SJCRH30 (cell line): ENCODE data around the gene KMO. TPM values are rescaled to one million over a fixed set of nuclear protein-coding genes. Genes with fewer than 3 reads are reported as not detected.

Experiments used
- DNase-seq, 2 experiments: peaks; one replicate each; pipeline ENCODE4 v3.0.0-alpha.2; 2015 to 2020
- H3K27ac ChIP-seq: fragments of 250-450 bp; sonication (Bioruptor Pico); 2 replicates; pipeline ENCODE4 v1.5.1; 2020; ENCODE audit warnings: mild to moderate bottlenecking, moderate library complexity
- H3K27me3 ChIP-seq: fragments of 250-450 bp; sonication (Bioruptor Pico); 2 replicates; pipeline ENCODE4 v1.5.1; 2020; ENCODE audit warnings: mild to moderate bottlenecking, moderate library complexity
- H3K36me3 ChIP-seq: fragments of 250-450 bp; sonication (Bioruptor Pico); 2 replicates; pipeline ENCODE4 v1.5.1; 2020; ENCODE audit warnings: mild to moderate bottlenecking, moderate library complexity
- H3K4me1 ChIP-seq: fragments of 250-450 bp; sonication (Bioruptor Pico); 2 replicates; pipeline ENCODE4 v1.5.1; 2020; ENCODE audit warnings: mild to moderate bottlenecking, moderate library complexity
- H3K4me3 ChIP-seq: fragments of 250-450 bp; sonication (Bioruptor Pico); 2 replicates; pipeline ENCODE4 v1.5.1; 2020; ENCODE audit warnings: mild to moderate bottlenecking, moderate library complexity
- H3K9me3 ChIP-seq: fragments of 250-450 bp; sonication (Bioruptor Pico); replicated peaks from 2 replicates; pipeline ENCODE4 v1.5.1; 2020; ENCODE audit warnings: mild to moderate bottlenecking, moderate library complexity
- total RNA-seq: library from RNA; depleted of rRNA; stranded (reverse); fragments of >200 nt; shearing (Covaris generic); gene quantifications from 2 replicates; pipeline ENCODE4 v1.2.3, GENCODE V29; 2014; rRNA removed

Gene KMO
- 0.04 TPM in 1 of 2 replicates, not detected in the other for total RNA-seq

GRCh38 chr1:241532162-241532531 lies at the start of gene KMO:
KMO (plus strand) TSS chr1:241532378; CDS start chr1:241532445, 67 bp downstream.
- H3K27ac ChIP-seq: no peak within 1 kb of the TSS
- no peaks in the 10 kb centered on the region for H3K36me3 ChIP-seq
- no peaks in the 10 kb centered on the region for H3K4me1 ChIP-seq
- H3K4me3 ChIP-seq: peak within 1 kb of the TSS; percentile 61
- H3K9me3 ChIP-seq: no peaks in the 10 kb centered on the region
- peak in 1 of 2 experiments; percentile 36 for DNase-seq
- no peaks in the 10 kb centered on the region for H3K27me3 ChIP-seq

GRCh38 chr1:241482761-241483250 lies 49.4 kb upstream of the KMO start:
- no peak overlapping the region for H3K4me3 ChIP-seq
- H3K27me3 ChIP-seq: no peaks in the 10 kb centered on the region
- H3K36me3 ChIP-seq: no peaks in the 10 kb centered on the region
- no peaks in the 10 kb centered on the region for H3K9me3 ChIP-seq
- peak overlapping the region; percentile 41 for H3K27ac ChIP-seq
- DNase-seq: peak in 1 of 2 experiments; percentile 33
- H3K4me1 ChIP-seq: peaks cover 10% of the 10 kb centered on the region

- Histone ChIP-seq H3K4me3 (no peak overlapping the region), H3K9me3 (no peaks in the 10 kb centered on the region), H3K27me3 (no peaks in the 10 kb centered on the region), H3K27ac (no peak overlapping the region), H3K36me3 (no peaks in the 10 kb centered on the region), H3K4me1 (peaks cover 10% of the 10 kb centered on the region)
- DNase-seq: no peak
Measured at GRCh38 chr1:241485145-241485544, 47.0 kb upstream of the KMO start.

GRCh38 chr1:241485554-241485992 lies 46.6 kb upstream of the KMO start:
- H3K4me3 ChIP-seq: no peak overlapping the region
- H3K36me3 ChIP-seq: no peaks in the 10 kb centered on the region
- no peak overlapping the region for H3K27ac ChIP-seq
- H3K27me3 ChIP-seq: no peaks in the 10 kb centered on the region
- no peaks in the 10 kb centered on the region for H3K9me3 ChIP-seq
- H3K4me1 ChIP-seq: peaks cover 10% of the 10 kb centered on the region
- peak in 1 of 2 experiments; percentile 39 for DNase-seq

GRCh38 chr1:241488739-241489138 lies 43.4 kb upstream of the KMO start:
- H3K27me3 ChIP-seq: no peaks in the 10 kb centered on the region
- no peak overlapping the region for H3K27ac ChIP-seq
- no peaks in the 10 kb centered on the region for H3K36me3 ChIP-seq
- H3K9me3 ChIP-seq: no peaks in the 10 kb centered on the region
- H3K4me1 ChIP-seq: no peaks in the 10 kb centered on the region
- H3K4me3 ChIP-seq: no peak overlapping the region
- DNase-seq: no peak

- no peak overlapping the region for H3K4me3 ChIP-seq
- H3K4me1 ChIP-seq: no peaks in the 10 kb centered on the region
- peaks cover 36% of the 10 kb centered on the region for H3K36me3 ChIP-seq
- no peaks in the 10 kb centered on the region for H3K9me3 ChIP-seq
- peak in 1 of 2 experiments; percentile 24 for DNase-seq
- no peaks in the 10 kb centered on the region for H3K27me3 ChIP-seq
- H3K27ac ChIP-seq: no peak overlapping the region
Measured at GRCh38 chr1:241495741-241496140, 36.4 kb upstream of the KMO start.

- Histone ChIP-seq H3K9me3 (no peaks in the 10 kb centered on the region), H3K4me1 (no peaks in the 10 kb centered on the region), H3K36me3 (peaks cover 60% of the 10 kb centered on the region), H3K27ac (no peak overlapping the region), H3K27me3 (no peaks in the 10 kb centered on the region), H3K4me3 (no peak overlapping the region)
- peak in 1 of 2 experiments; percentile 26 for DNase-seq
Measured at GRCh38 chr1:241499910-241500309, 32.3 kb upstream of the KMO start.

- no peaks in the 10 kb centered on the region for H3K9me3 ChIP-seq
- peaks cover 57% of the 10 kb centered on the region for H3K36me3 ChIP-seq
- no peaks in the 10 kb centered on the region for H3K27me3 ChIP-seq
- no peak overlapping the region for H3K4me3 ChIP-seq
- no peak for DNase-seq
- no peaks in the 10 kb centered on the region for H3K4me1 ChIP-seq
- no peak overlapping the region for H3K27ac ChIP-seq
Measured at GRCh38 chr1:241503444-241503843, 28.7 kb upstream of the KMO start.

- Histone ChIP-seq H3K36me3 (peaks cover 53% of the 10 kb centered on the region), H3K9me3 (no peaks in the 10 kb centered on the region), H3K4me1 (no peaks in the 10 kb centered on the region), H3K4me3 (no peak overlapping the region), H3K27ac (no peak overlapping the region), H3K27me3 (no peaks in the 10 kb centered on the region)
- no peak for DNase-seq
Measured at GRCh38 chr1:241507189-241507863, 24.9 kb upstream of the KMO start.

GRCh38 chr1:241513378-241513777 lies 18.8 kb upstream of the KMO start:
- Histone ChIP-seq H3K4me1 (0 out of 2 replicates have a peak, but pooled peaks cover 2% of the 10 kb centered on the region), H3K27me3 (no peaks in the 10 kb centered on the region), H3K36me3 (peaks cover 46% of the 10 kb centered on the region), H3K4me3 (no peak overlapping the region), H3K27ac (no peak overlapping the region), H3K9me3 (no peaks in the 10 kb centered on the region)
- DNase-seq: no peak

GRCh38 chr1:241518476-241519307 lies 13.5 kb upstream of the KMO start:
- Histone ChIP-seq H3K4me1 (0 out of 2 replicates have a peak, but pooled peaks cover 2% of the 10 kb centered on the region), H3K27me3 (no peaks in the 10 kb centered on the region), H3K36me3 (peaks cover 14% of the 10 kb centered on the region), H3K4me3 (peak overlapping the region; percentile 80), H3K27ac (peak overlapping the region; percentile 71), H3K9me3 (no peaks in the 10 kb centered on the region)
- DNase-seq: peak in 1 of 2 experiments; percentile 20

GRCh38 chr1:241519308-241520079 lies 12.7 kb upstream of the KMO start, which contains the start of gene FH:
FH (minus strand) TSS chr1:241519755; CDS start chr1:241519722, 33 bp downstream.
- no peaks in the 10 kb centered on the region for H3K27me3 ChIP-seq
- peaks cover 9% of the 10 kb centered on the region for H3K36me3 ChIP-seq
- H3K9me3 ChIP-seq: no peaks in the 10 kb centered on the region
- H3K4me1 ChIP-seq: 0 out of 2 replicates have a peak, but pooled peaks cover 2% of the 10 kb centered on the region
- peak; percentile 94 to 98 for DNase-seq
- peak within 1 kb of the TSS; percentile 80 for H3K4me3 ChIP-seq
- H3K27ac ChIP-seq: peak within 1 kb of the TSS; percentile 71

GRCh38 chr1:241520080-241520465 lies 12.1 kb upstream of the KMO start:
- peak overlapping the region; percentile 80 for H3K4me3 ChIP-seq
- no peak for DNase-seq
- H3K4me1 ChIP-seq: 0 out of 2 replicates have a peak, but pooled peaks cover 2% of the 10 kb centered on the region
- peaks cover 9% of the 10 kb centered on the region for H3K36me3 ChIP-seq
- no peaks in the 10 kb centered on the region for H3K27me3 ChIP-seq
- H3K9me3 ChIP-seq: no peaks in the 10 kb centered on the region
- H3K27ac ChIP-seq: peak overlapping the region; percentile 21; the same call in 1 of the 2 replicates

- Histone ChIP-seq H3K27me3 (no peaks in the 10 kb centered on the region), H3K4me1 (0 out of 2 replicates have a peak, but pooled peaks cover 2% of the 10 kb centered on the region), H3K9me3 (no peaks in the 10 kb centered on the region), H3K4me3 (no peak overlapping the region), H3K27ac (no peak overlapping the region), H3K36me3 (no peaks in the 10 kb centered on the region)
- no peak for DNase-seq
Measured at GRCh38 chr1:241521718-241522117, 10.5 kb upstream of the KMO start.
